Activated gamma-delta T cell treated with anti-CD3 and anti-CD28 coated beads, Interleukin-2, amount 50 U/mL, for 16 hours (primary cell): ENCODE results near the gene SIAH2.
"Not testable (repeated sequence)": the region's sequence is repeated elsewhere in the genome, so short reads cannot be mapped to it uniquely, and the experiment has no call there.

ENCODE experiments used
- DNase-seq: peaks from one replicate; pipeline ENCODE4 v3.0.0-alpha.2; 2020; ENCODE audit warnings: low read depth

Gene SIAH2

GRCh38 chr3:150763122-150763840 lies at the start of gene SIAH2:
Gene SIAH2 (minus strand): TSS chr3:150763169. CDS start chr3:150762849, 320 bp downstream.
- peak; percentile 88 for DNase-seq

GRCh38 chr3:150811984-150812383 lies 49.0 kb upstream of the SIAH2 start:
- DNase-seq, result no peak

GRCh38 chr3:150810641-150811040 lies 47.7 kb upstream of the SIAH2 start:
- DNase-seq, result no peak

- no peak for DNase-seq
Measured at GRCh38 chr3:150806185-150806835, 43.3 kb upstream of the SIAH2 start.

GRCh38 chr3:150805354-150805753 lies 42.4 kb upstream of the SIAH2 start:
- DNase-seq, result no peak

GRCh38 chr3:150803440-150803985 lies 40.5 kb upstream of the SIAH2 start:
- no peak for DNase-seq

- DNase-seq, result no peak
Measured at GRCh38 chr3:150800722-150801121, 37.8 kb upstream of the SIAH2 start.

GRCh38 chr3:150798122-150798618 lies 35.2 kb upstream of the SIAH2 start:
- no peak for DNase-seq

- DNase-seq, result no peak
Measured at GRCh38 chr3:150797155-150797554, 34.2 kb upstream of the SIAH2 start.

- not testable (repeated sequence) for DNase-seq
Measured at GRCh38 chr3:150796527-150796926, 33.6 kb upstream of the SIAH2 start.

GRCh38 chr3:150793641-150794040 lies 30.7 kb upstream of the SIAH2 start:
- no peak for DNase-seq

GRCh38 chr3:150790629-150791028 lies 27.7 kb upstream of the SIAH2 start:
- no peak for DNase-seq

GRCh38 chr3:150789451-150789850 lies 26.5 kb upstream of the SIAH2 start:
- no peak for DNase-seq

GRCh38 chr3:150787741-150788370 lies 24.9 kb upstream of the SIAH2 start:
- peak; percentile 62 for DNase-seq

GRCh38 chr3:150786791-150787190 lies 23.8 kb upstream of the SIAH2 start:
- DNase-seq, result no peak

GRCh38 chr3:150784747-150785125 lies 21.8 kb upstream of the SIAH2 start:
- DNase-seq, result no peak

- DNase-seq, result no peak
Measured at GRCh38 chr3:150783920-150784746, 21.2 kb upstream of the SIAH2 start.

- DNase-seq, result no peak
Measured at GRCh38 chr3:150783316-150783715, 20.3 kb upstream of the SIAH2 start.

GRCh38 chr3:150779402-150779858 lies 16.5 kb upstream of the SIAH2 start:
- DNase-seq, result no peak

GRCh38 chr3:150778793-150779401 lies 15.9 kb upstream of the SIAH2 start:
- no peak for DNase-seq

- DNase-seq, result no peak
Measured at GRCh38 chr3:150775001-150775599, 12.1 kb upstream of the SIAH2 start.
